ENCODE measurements around the gene FOSB. TPM values are rescaled to one million over a fixed set of nuclear protein-coding genes. Genes with fewer than 3 reads are reported as not detected.

The FOSB gene
- total and polyA plus RNA-seq, 2 experiments from 2014 or later, result 8.3 to 11.9 TPM

- H3K9ac ChIP-seq, result peak overlapping the region; percentile 99; the same call in 1 of the 2 replicates
- H3K36me3 ChIP-seq (ENCODE audit: low read depth), result no peaks in the 10 kb centered on the region
- no peak for TF ChIP-seq EZH2 (IDR thresholded peaks at IDR 0.05; ENCODE audit: insufficient read depth, poor library complexity, severe bottlenecking)
- TF ChIP-seq EZH2phosphoT487 (IDR thresholded peaks at IDR 0.05; ENCODE audit: insufficient read depth, low read depth), result no peak
- DNase-seq, result no peak
- H3K27me3 ChIP-seq (replicated peaks; ENCODE audit: insufficient read depth), result no peaks in the 10 kb centered on the region
- no peaks in the 10 kb centered on the region for H3K79me2 ChIP-seq (ENCODE audit: insufficient read depth)
- H2AFZ ChIP-seq, result no peak overlapping the region
- peaks cover 25% of the 10 kb centered on the region; the same call in 1 of the 2 replicates for H3F3A ChIP-seq (ENCODE audit: insufficient read depth)
- H3K4me3 ChIP-seq, result no peak overlapping the region
- H3K27ac ChIP-seq, result peak overlapping the region; percentile 94
- peaks cover 16% of the 10 kb centered on the region for H3K4me1 ChIP-seq (ENCODE audit: insufficient read depth)
- 93 to 97% methylated on average over 12 of the region's 12 CpGs for WGBS, 2 experiments (ENCODE audit: low coverage in 1 of 2, low lambda C conversion rate in 2 of 2, missing lambda C conversion rate in 2 of 2)
- peak overlapping the region; percentile 81 for H3K4me2 ChIP-seq (ENCODE audit: unreplicated experiment)
- H3K9me3 ChIP-seq (ENCODE audit: low read depth), result no peaks in the 10 kb centered on the region
- in situ Hi-C loops (cut with MboI), result no loop called here
- no peaks in the 10 kb centered on the region for H3K9me2 ChIP-seq (ENCODE audit: insufficient read depth)
- H4K20me1 ChIP-seq (ENCODE audit: insufficient read depth), result no peaks in the 10 kb centered on the region
These were observed 15.9 kb upstream of the FOSB start for GRCh38 chr19:45451850-45452387.

GRCh38 chr19:45455707-45456499 lies 11.9 kb upstream of the FOSB start:
- 3 to 4% methylated on average over 21 to 27 of the region's 27 CpGs for WGBS, 2 experiments (ENCODE audit: low coverage in 1 of 2, low lambda C conversion rate in 2 of 2, missing lambda C conversion rate in 2 of 2)
- peaks cover 16% of the 10 kb centered on the region for H3K4me1 ChIP-seq (ENCODE audit: insufficient read depth)
- no peaks in the 10 kb centered on the region for H3K36me3 ChIP-seq (ENCODE audit: low read depth)
- peaks cover 29% of the 10 kb centered on the region; the same call in 1 of the 2 replicates for H3F3A ChIP-seq (ENCODE audit: insufficient read depth)
- no peaks in the 10 kb centered on the region for H3K9me2 ChIP-seq (ENCODE audit: insufficient read depth)
- in situ Hi-C loops (cut with MboI), result no loop called here
- peak overlapping the region; percentile 58 for H3K4me3 ChIP-seq
- H2AFZ ChIP-seq, result peak overlapping the region; percentile 24; the same call in 1 of the 2 replicates
- peak; percentile 99 for DNase-seq
- no peak for TF ChIP-seq EZH2 (IDR thresholded peaks at IDR 0.05; ENCODE audit: insufficient read depth, poor library complexity, severe bottlenecking)
- no peak for TF ChIP-seq EZH2phosphoT487 (IDR thresholded peaks at IDR 0.05; ENCODE audit: insufficient read depth, low read depth)
- no peaks in the 10 kb centered on the region for H3K27me3 ChIP-seq (replicated peaks; ENCODE audit: insufficient read depth)
- H3K27ac ChIP-seq, result peak overlapping the region; percentile 96
- no peaks in the 10 kb centered on the region for H4K20me1 ChIP-seq (ENCODE audit: insufficient read depth)
- H3K9me3 ChIP-seq (ENCODE audit: low read depth), result no peaks in the 10 kb centered on the region
- no peaks in the 10 kb centered on the region for H3K79me2 ChIP-seq (ENCODE audit: insufficient read depth)
- H3K4me2 ChIP-seq (ENCODE audit: unreplicated experiment), result peak overlapping the region; percentile 71
- H3K9ac ChIP-seq, result peak overlapping the region; percentile 81

GRCh38 chr19:45456500-45456815 lies 11.3 kb upstream of the FOSB start:
- H3K4me1 ChIP-seq (ENCODE audit: insufficient read depth), result peaks cover 16% of the 10 kb centered on the region
- no peaks in the 10 kb centered on the region for H3K27me3 ChIP-seq (replicated peaks; ENCODE audit: insufficient read depth)
- H3K36me3 ChIP-seq (ENCODE audit: low read depth), result no peaks in the 10 kb centered on the region
- TF ChIP-seq EZH2phosphoT487 (IDR thresholded peaks at IDR 0.05; ENCODE audit: insufficient read depth, low read depth) (no peak), EZH2 (IDR thresholded peaks at IDR 0.05; ENCODE audit: insufficient read depth, poor library complexity, severe bottlenecking) (no peak)
- in situ Hi-C loops (cut with MboI), result no loop called here
- WGBS, 2 experiments (ENCODE audit: low coverage in 1 of 2, low lambda C conversion rate in 2 of 2, missing lambda C conversion rate in 2 of 2), result 40 to 46% methylated on average over 2 of the region's 2 CpGs
- peak overlapping the region; percentile 81 for H3K9ac ChIP-seq
- no peaks in the 10 kb centered on the region for H3K9me3 ChIP-seq (ENCODE audit: low read depth)
- no peaks in the 10 kb centered on the region for H3K79me2 ChIP-seq (ENCODE audit: insufficient read depth)
- H3K9me2 ChIP-seq (ENCODE audit: insufficient read depth), result no peaks in the 10 kb centered on the region
- peak overlapping the region; percentile 58 for H3K4me3 ChIP-seq
- no peak for DNase-seq
- H3K4me2 ChIP-seq (ENCODE audit: unreplicated experiment), result peak overlapping the region; percentile 71
- no peaks in the 10 kb centered on the region for H4K20me1 ChIP-seq (ENCODE audit: insufficient read depth)
- no peak overlapping the region for H2AFZ ChIP-seq
- peak overlapping the region; percentile 96 for H3K27ac ChIP-seq
- peaks cover 29% of the 10 kb centered on the region; the same call in 1 of the 2 replicates for H3F3A ChIP-seq (ENCODE audit: insufficient read depth)

- no peak for TF ChIP-seq EZH2 (IDR thresholded peaks at IDR 0.05; ENCODE audit: insufficient read depth, poor library complexity, severe bottlenecking)
- TF ChIP-seq EZH2phosphoT487 (IDR thresholded peaks at IDR 0.05; ENCODE audit: insufficient read depth, low read depth), result no peak
- in situ Hi-C loops (cut with MboI), result no loop called here
- no peak for DNase-seq
These were observed 10.0 kb upstream of the FOSB start for GRCh38 chr19:45457776-45458175.

More at GRCh38 chr19:45457776-45458175, 10.0 kb upstream of the FOSB start:
- no peak overlapping the region for H3K27ac ChIP-seq
- no peaks in the 10 kb centered on the region for H3K79me2 ChIP-seq (ENCODE audit: insufficient read depth)
- H3K4me1 ChIP-seq (ENCODE audit: insufficient read depth), result peaks cover 16% of the 10 kb centered on the region
- no peaks in the 10 kb centered on the region for H4K20me1 ChIP-seq (ENCODE audit: insufficient read depth)
- no peaks in the 10 kb centered on the region for H3K36me3 ChIP-seq (ENCODE audit: low read depth)
- no peaks in the 10 kb centered on the region for H3K27me3 ChIP-seq (replicated peaks; ENCODE audit: insufficient read depth)
- H3K9me2 ChIP-seq (ENCODE audit: insufficient read depth), result no peaks in the 10 kb centered on the region
- H3K4me3 ChIP-seq, result no peak overlapping the region
- H3K9ac ChIP-seq, result no peak overlapping the region
- no peak overlapping the region for H3K4me2 ChIP-seq (ENCODE audit: unreplicated experiment)
- H3K9me3 ChIP-seq (ENCODE audit: low read depth), result no peaks in the 10 kb centered on the region
- H3F3A ChIP-seq (ENCODE audit: insufficient read depth), result peaks cover 25% of the 10 kb centered on the region; the same call in 1 of the 2 replicates
- H2AFZ ChIP-seq, result no peak overlapping the region
